GM12891 (cell line): Measurements from ENCODE around the gene WDR82.

Source experiments
- POLR2A ChIP-seq: IDR thresholded peaks from 2 replicates; pipeline ENCODE4 v1.6.1; 2011; ENCODE audit warnings: low read depth, low read length, control low read depth
- SPI1 ChIP-seq: IDR thresholded peaks from 2 replicates; pipeline ENCODE4 v1.6.1; 2011; ENCODE audit warnings: low read depth, low read length, control low read depth
- TAF1 ChIP-seq: IDR thresholded peaks from 2 replicates; pipeline ENCODE4 v1.6.1; 2011; ENCODE audit warnings: low read depth, low read length, control low read depth

DNA sequence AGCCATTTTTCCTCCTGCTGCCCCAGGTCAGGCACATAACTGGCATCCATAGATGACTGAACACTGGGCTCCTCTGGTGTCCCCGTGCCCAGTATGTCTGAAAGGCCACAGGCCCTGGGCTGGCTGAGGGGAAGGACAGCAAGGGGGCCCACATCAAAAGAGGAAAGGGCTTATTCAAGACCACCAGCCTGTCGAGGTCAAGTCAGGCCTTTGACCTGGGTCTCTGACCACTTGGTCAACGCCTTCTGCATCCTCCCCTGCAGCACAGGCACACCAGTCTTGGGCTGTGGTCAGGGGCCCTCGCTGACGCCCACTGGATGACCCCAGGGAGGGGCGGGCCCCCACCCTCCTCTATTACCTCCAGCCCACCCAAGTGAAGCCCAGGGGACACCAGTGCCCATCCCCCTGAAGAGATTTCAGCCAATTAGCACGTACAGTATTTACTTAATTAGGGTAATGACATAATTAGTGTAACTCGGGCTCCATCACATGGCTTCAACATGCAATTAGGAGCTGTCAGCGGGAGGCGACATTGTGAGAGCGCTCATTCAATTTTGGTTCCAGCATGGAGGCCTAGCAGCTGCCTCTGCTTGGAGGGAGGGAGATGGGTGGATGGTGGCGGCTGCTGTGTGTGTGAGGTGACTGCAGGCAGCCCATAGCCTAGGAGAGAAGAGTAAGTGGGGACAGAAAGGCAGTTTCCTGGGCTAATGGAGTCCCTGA lies 24.1 kb upstream of the WDR82 start:
- TF ChIP-seq POLR2A (no peak), TAF1 (no peak), SPI1 (no peak)
